Stimulated activated CD8-positive, alpha-beta memory T cell treated with anti-CD3 and anti-CD28 coated beads, Interleukin-2, amount 100 ng/mL, for 1 hour (primary cell): ENCODE results near the gene BOD1L1.

Experiments used
- DNase-seq, 2 donors: peaks; one replicate each; pipeline ENCODE4 v3.0.0-alpha.2; 2020; ENCODE audit warnings: low read depth in 2 of 2

Gene BOD1L1

DNA sequence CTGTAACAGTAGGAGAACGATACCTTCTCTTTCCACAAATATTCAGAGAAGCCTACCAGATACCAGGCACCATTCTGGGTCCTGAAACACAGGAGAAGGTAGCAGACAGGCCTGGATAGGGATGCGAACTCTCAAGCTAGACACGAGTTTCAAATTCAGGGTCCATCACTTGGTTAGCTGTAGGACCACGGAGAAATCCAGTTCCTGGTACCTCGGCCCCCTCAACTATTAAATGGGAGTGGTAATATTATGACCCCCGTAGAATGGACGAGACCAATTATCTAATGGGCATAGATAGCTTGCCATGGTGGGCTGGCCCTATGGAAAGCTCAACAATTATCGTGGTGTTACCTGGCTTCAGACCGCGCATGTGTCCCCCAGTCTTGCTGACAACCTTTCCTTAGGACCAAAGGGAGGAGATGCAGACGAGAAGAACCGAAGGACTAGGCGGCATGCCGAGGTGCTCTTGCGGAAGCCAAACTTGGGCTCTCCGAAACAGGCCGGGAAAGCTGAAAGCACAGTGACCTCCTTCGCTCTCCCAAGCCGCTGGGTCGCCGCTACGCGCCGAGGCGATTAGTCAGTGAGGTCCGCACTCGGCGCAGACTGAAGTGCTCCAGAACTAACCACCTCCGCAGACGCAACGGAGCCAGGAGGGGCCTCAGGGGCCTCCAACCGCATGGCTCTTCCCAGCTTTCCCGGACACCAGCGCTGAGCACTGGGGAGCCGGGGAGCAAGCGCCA, 102.9 kb downstream of the BOD1L1 start:
- DNase-seq = no peak

DNA sequence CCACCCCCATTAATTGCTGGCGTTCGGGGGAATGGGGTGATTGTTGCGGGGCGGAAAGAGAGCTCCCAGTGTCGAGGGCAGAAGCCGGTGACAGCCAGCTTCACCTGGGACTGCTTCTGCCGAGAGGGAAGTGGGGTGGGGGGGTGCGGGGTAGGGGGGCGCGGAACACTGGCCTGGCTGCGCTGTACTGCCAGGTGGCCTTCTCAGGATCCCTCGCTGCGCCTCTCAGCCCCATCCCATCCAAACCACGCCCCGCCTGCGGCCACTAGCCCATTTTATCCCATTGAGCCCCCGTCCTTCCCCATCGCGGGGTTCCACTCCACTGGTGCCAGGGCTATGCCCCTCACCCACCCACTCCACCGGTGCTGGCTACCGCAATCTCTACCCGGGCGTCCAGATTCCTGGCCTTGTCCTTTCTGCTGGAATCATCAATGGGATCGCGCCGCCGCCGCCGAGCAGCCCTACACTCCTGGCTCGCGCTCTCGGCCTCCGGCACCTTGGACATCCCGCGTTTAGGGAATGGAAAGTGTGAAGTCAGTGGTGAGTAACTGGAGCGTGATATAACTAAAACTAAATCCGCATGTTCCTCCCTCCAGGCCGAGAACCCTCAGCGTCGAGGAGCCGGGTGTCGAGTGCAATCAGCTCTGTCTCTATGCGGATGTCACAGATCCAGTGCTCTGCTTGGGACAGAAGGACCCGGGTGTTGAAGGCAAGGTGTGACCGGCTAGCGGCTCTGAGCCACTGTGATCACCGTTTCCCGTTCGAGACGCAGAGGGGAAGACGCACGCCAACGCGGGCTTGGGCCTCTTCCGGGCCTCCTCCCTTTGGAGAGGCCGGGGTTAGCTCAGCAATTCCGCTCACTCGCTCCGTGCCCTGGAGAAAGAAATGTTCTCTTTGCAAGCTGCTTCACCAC, 103.7 kb downstream of the BOD1L1 start:
- no peak for DNase-seq

DNA sequence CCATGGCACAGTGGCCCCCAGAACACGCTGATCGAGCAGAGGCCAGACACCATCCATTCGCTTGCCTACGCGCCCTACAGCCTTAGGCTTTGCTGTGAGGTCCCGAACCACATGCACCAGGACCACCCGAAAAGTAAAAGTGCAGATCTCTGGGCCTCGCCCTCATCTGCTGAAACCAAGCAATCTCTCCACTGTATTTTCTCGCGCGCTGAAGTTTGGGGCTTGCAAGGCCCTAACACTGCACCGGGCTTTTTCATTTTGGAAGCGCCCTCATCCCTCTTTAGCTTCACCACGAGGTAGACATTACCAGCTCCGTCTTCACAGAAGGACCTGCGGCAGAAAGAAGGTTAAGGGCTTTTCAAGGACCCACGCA, 104.4 kb downstream of the BOD1L1 start:
- DNase-seq = no peak

DNA sequence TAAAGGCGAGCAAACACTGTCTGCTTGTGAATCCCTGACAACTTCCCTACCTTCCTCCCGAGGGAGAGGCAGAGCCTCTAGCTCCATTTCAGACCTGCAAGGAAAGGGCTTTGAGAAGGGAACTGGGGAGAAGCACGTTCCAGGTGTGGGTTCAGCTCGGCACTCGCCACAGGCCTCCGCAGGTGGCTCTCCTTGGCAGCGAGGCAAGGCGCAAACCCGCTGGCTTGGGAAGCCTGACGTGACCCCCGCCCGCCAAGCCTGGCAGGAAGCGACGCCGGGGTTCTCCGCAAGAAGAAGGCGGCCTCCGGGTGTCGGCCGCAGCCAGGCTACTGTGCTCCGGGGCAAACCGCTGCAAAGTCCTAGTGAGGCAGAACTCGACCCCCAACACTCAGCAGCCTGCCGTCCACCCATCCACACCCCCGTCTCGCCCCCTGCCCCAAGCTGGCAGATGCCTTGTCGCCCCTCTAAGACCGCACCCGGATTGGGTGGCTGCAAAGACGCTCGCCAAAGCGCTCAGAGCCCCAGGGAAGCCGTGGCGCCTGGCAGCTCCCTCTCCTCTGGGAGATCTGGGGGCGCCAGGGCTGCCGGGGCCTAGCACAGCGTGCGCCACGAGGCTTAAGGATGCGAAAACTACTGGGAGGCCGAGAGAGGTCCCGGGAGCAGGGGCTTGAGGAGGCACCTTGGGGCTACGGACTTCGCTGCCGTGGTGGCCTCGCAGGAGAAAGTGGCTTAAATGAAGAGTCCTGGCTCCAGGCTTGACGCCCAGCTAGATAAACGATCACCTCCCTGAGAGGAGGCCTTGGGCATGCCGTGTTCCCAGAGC, 105.0 kb downstream of the BOD1L1 start:
- DNase-seq = no peak

GRCh38 chr4:13521047-13521446, 106.5 kb downstream of the BOD1L1 start:
- DNase-seq = no peak
